GM19397 (cell line): Measurements from ENCODE around the gene CCDC24.

Experiments used
- ATAC-seq: cut with Tn5 transposase; IDR thresholded peaks from one replicate; pipeline ENCODE4 v1.9.1; 2021; ENCODE audit warnings: mild to moderate bottlenecking, moderate library complexity; ENCODE audit not compliant: unreplicated experiment

The CCDC24 gene

GRCh38 chr1:44021156-44021555, 29.8 kb downstream of the CCDC24 start:
- ATAC-seq = no peak

GRCh38 chr1:44021581-44022321, 30.4 kb downstream of the CCDC24 start:
- no peak for ATAC-seq

- no peak for ATAC-seq
Observed at GRCh38 chr1:44024031-44024902, 32.9 kb downstream of the CCDC24 start.

- ATAC-seq = no peak
Observed at GRCh38 chr1:44024903-44025525, 33.6 kb downstream of the CCDC24 start.

- ATAC-seq = no peak
Observed at GRCh38 chr1:44025816-44026215, 34.4 kb downstream of the CCDC24 start.

DNA sequence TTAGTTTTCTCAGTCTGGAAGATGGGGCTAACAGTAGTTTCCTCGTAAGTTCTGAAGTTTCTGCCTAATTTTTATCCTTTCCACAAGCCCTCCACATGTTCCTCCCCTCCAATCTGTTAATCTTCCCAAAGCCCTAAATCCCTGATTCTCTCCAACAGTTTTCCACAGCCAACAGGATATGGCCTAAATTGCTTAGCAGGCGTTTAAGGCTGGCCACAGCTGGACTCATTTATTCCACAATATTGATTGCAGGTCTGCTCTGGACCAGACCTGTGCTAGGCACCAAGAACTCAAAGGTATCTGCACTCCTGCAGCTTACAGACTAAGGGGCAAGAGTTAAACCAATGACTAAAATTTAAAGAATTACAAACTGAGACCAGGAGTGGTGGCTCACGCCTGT, 35.9 kb downstream of the CCDC24 start:
- ATAC-seq = no peak

GRCh38 chr1:44029260-44029910, 38.0 kb downstream of the CCDC24 start:
- ATAC-seq = peak; percentile 10

- peak; percentile 78 for ATAC-seq
Observed at GRCh38 chr1:44029911-44030604, 38.7 kb downstream of the CCDC24 start.

- peak; percentile 21 for ATAC-seq
Observed at GRCh38 chr1:44030605-44031251, 39.3 kb downstream of the CCDC24 start.

- ATAC-seq = no peak
Observed at GRCh38 chr1:44031252-44032169, 40.1 kb downstream of the CCDC24 start, which contains the start of gene SLC6A9. TSS of gene SLC6A9 (minus strand) at chr1:44031462. CDS start at chr1:44024277, 7,185 bp downstream.

GRCh38 chr1:44032170-44032790, 40.9 kb downstream of the CCDC24 start:
- no peak for ATAC-seq

GRCh38 chr1:44033041-44033575, 41.7 kb downstream of the CCDC24 start:
- no peak for ATAC-seq

DNA sequence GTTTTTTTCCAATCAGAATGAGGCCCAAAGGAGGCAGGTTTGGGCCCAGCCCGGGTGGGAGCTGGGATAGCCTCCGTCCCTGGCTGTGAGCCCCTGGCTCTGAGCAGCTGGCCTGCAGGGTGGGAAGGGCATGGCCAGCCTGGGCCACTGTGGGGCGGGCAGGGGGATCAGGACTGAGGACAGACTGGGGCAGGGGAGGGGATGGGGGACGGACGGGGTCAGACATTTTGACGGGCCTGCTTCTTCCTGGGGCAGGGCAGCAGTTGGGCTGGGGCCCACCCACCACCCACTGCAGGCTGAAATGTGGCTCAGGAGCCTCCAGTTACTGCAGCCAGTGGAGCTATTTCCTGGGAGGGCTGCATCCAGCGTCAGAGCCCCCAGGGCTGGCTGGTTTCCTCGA, 42.4 kb downstream of the CCDC24 start:
- ATAC-seq = no peak

DNA sequence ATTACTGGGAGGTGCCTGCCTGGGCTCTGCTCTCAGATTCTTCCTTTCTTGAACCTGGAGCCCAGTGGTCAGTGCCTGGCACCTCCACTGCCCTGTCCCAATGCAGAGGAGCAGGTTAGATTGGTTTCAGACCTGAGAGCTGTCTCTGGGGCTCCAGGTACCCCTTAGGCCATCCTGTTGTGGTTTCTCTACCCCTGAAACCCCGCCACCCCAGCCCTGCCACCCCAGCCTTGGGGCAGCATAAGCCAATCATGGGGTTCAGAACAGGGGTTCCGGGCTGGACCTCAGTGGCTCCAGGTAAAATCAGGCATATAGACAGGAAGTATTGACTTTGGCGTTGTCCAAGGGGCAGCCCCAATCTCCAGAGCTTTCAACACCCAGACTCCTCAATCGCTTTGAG, 43.0 kb downstream of the CCDC24 start:
- ATAC-seq = no peak

- no peak for ATAC-seq
Observed at GRCh38 chr1:44034976-44035716, 43.7 kb downstream of the CCDC24 start.

DNA sequence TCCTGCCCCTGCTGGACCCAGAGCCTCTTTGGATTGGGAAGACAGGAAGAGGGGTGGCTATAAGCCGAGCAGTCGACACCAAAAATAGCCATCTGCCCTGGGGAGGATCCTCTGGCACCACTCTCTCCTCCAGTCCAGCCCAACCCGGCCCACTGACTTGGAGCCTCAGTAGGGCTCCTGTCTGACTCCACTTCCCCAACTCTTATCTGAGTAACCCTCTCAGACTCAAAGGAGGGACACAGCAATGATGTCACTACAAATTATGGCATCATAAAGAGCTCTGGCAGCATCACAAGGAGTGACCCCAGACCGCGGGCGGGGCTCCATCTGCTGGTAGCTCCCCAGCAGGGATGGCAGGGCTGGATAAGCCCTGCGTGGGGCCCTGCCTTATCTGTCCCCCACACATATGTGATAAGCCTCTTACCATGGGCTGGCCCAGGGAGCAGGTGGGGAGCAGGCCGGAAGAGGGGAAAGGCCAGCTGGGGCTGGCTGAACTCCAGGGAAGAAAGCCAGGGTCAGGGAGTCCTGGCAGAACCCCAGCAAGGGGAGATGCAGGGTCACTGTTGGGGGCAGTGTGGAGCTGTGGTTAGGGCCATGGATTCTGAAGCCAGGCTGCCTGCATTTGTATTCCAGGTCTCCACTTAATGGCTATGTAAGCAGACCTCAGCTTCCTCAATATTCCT, 44.5 kb downstream of the CCDC24 start:
- no peak for ATAC-seq
